HUES64 (cell line): ENCODE measurements around the gene IPMK.
A peak's percentile ranks its signal among the peaks of the same experiment; 100 is the strongest.
"Not testable (repeated sequence)": the region's sequence is repeated elsewhere in the genome, so short reads cannot be mapped to it uniquely, and the experiment has no call there.

Experiments
- H3K27ac ChIP-seq: 2 replicates; pipeline ENCODE4 v1.7.0; 2013; ENCODE audit warnings: low read depth, low read length, inconsistent platforms
- H3K27me3 ChIP-seq: 2 replicates; pipeline ENCODE4 v1.6.1; 2013; ENCODE audit warnings: mild to moderate bottlenecking, low read length; ENCODE audit not compliant: insufficient read depth
- H3K36me3 ChIP-seq: 2 replicates; pipeline ENCODE4 v1.6.1; 2013; ENCODE audit warnings: mild to moderate bottlenecking, low read length; ENCODE audit not compliant: insufficient read depth
- H3K4me1 ChIP-seq: 2 replicates; pipeline ENCODE4 v1.6.1; 2013; ENCODE audit warnings: mild to moderate bottlenecking, low read length, moderate library complexity; ENCODE audit not compliant: insufficient read depth
- H3K4me3 ChIP-seq: 2 replicates; pipeline ENCODE4 v1.5.1; 2013; ENCODE audit warnings: mild to moderate bottlenecking, low read length, moderate library complexity
- H3K9ac ChIP-seq: 2 replicates; pipeline ENCODE4 v1.6.1; 2013; ENCODE audit warnings: mild to moderate bottlenecking, low read depth, low read length
- H3K9me3 ChIP-seq: 2 replicates; pipeline ENCODE4 v1.6.1; 2013; ENCODE audit warnings: low read depth, low read length; ENCODE audit not compliant: insufficient read depth
- WGBS: fragments of 150-250, 120-280 bp; methylation state at CpG from one replicate; pipeline ENCODE4 v1.1.7; 2013; ENCODE audit warnings: missing lambda C conversion rate; 5-methylcytosine and 5-hydroxymethylcytosine counted together

The IPMK gene

DNA sequence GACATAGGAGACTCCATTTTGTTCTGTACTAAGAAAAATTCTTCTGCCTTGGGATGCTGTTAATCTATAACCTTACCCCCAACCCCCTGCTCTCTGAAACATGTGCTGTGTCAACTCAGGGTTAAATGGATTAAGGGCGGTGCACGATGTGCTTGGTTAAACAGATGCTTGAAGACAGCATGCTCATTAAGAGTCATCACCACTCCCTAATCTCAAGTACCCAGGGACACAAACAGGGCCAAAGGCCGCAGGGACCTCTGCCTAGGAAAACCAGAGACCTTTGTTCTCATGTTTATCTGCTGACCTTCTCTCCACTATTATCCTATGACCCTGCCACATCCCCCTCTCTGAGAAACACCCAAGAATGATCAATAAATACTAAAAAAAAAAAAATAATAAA is 23.0 kb downstream of the IPMK start:
- H3K27me3 ChIP-seq, H3K4me3 ChIP-seq, H3K27ac ChIP-seq, H3K36me3 ChIP-seq, H3K9ac ChIP-seq: not testable (repeated sequence)
- peaks cover 18% of the 10 kb centered on the region; the same call in 1 of the 2 replicates for H3K4me1 ChIP-seq
- H3K9me3 ChIP-seq = peaks cover 11% of the 10 kb centered on the region; the same call in 1 of the 2 replicates
- WGBS = 100% methylated on average over 2 of the region's 3 CpGs

DNA sequence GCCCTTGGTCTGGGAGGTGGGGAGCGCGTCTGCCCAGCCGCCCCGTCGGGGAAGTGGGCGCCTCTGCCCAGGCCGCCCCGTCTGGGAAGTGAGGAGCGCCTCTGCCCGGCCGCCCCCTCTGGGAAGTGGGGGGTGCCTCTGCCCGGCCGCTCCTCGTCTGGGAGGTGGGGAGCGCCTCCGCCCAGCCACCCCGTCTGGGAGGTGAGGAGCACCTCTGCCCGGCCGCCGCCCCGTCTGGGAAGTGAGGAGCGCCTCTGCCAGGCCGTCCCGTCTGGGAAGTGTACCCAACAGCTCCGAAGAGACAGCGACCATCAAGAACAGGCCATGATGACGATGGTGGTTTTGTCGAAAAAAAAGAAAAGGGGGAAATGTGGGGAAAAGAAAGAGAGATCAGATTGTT is 23.5 kb downstream of the IPMK start:
- Histone ChIP-seq H3K9me3 (peaks cover 11% of the 10 kb centered on the region; the same call in 1 of the 2 replicates), H3K4me1 (peaks cover 22% of the 10 kb centered on the region; the same call in 1 of the 2 replicates)
- not testable (repeated sequence) for H3K9ac ChIP-seq, H3K27ac ChIP-seq, H3K27me3 ChIP-seq, H3K4me3 ChIP-seq, H3K36me3 ChIP-seq
- 93% methylated on average over 28 of the region's 28 CpGs for WGBS

DNA sequence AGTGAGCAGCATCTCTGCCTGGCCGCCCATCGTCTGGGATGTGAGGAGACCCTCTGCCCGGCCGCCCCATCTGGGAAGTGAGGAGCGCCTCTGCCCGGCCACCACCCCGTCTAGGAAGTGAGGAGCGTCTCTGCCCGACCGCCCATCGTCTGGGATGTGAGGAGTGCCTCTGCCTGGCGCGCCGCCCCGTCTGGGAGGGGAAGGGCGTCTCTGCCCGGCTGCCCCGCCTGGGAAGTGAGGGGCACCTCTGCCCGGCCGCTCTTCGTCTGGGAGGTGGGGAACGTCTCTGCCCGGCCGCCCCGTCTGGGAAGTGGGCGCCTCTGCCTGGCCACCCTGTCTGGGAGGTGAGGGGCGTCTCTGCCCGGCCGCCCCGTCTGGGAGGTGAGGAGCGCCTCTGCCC is 23.9 kb downstream of the IPMK start:
- H3K4me1 ChIP-seq = peaks cover 24% of the 10 kb centered on the region; the same call in 1 of the 2 replicates
- H3K9ac ChIP-seq, H3K27ac ChIP-seq, H3K27me3 ChIP-seq, H3K36me3 ChIP-seq, H3K4me3 ChIP-seq: not testable (repeated sequence)
- WGBS = 95% methylated on average over 31 of the region's 31 CpGs
- peaks cover 11% of the 10 kb centered on the region; the same call in 1 of the 2 replicates for H3K9me3 ChIP-seq

DNA sequence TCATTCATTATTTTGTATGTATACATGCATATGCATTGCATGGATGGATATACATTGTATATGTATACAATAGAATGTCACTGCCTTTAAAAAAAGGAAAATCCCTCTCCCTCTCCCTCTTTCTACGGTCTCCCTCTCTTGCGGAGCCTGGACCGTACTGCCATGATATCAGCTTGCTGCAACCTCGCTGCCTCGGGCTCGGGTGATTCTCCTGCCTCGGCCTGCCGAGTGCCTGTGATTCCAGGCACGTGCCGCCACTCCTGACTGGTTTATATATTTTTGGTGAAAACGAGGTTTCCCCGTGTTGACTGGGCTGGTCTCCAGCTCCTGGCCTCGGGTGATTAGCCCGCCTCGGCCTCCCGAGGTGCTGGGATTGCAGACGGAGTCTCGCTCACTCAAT is 24.4 kb downstream of the IPMK start:
- H3K9me3 ChIP-seq = peaks cover 11% of the 10 kb centered on the region; the same call in 1 of the 2 replicates
- H3K27ac ChIP-seq = no peak overlapping the region
- WGBS = 96% methylated on average over 18 of the region's 18 CpGs
- no peaks in the 10 kb centered on the region for H3K36me3 ChIP-seq
- no peak overlapping the region for H3K9ac ChIP-seq
- H3K4me1 ChIP-seq = peaks cover 24% of the 10 kb centered on the region; the same call in 1 of the 2 replicates
- no peak overlapping the region for H3K4me3 ChIP-seq
- no peaks in the 10 kb centered on the region for H3K27me3 ChIP-seq

DNA sequence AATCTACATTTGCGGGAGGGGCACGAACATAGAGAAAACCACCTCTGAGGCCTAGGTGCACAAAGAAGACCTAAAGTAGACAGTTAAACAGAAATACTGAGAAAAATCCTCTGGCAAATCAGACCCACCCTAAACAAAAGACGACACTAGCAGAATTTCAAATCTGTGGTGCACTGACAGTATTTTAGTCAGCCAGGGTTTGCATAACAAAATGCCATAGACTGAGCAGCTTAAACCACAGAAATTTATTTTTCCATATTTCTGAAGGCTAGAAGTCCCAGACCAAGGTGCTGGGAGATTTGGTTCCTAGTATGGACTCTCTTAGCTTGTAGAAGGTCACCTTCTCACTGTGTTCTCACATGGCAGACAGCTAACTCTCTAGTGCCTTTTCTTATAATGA is 26.3 kb downstream of the IPMK start:
- H3K9me3 ChIP-seq = peaks cover 11% of the 10 kb centered on the region; the same call in 1 of the 2 replicates
- 95% methylated on average over 3 of the region's 3 CpGs for WGBS
- no peak overlapping the region for H3K9ac ChIP-seq
- H3K4me3 ChIP-seq = no peak overlapping the region
- H3K4me1 ChIP-seq = peaks cover 31% of the 10 kb centered on the region; the same call in 1 of the 2 replicates
- peaks cover 3% of the 10 kb centered on the region; the same call in 1 of the 2 replicates for H3K36me3 ChIP-seq
- H3K27me3 ChIP-seq = no peaks in the 10 kb centered on the region
- no peak overlapping the region for H3K27ac ChIP-seq

DNA sequence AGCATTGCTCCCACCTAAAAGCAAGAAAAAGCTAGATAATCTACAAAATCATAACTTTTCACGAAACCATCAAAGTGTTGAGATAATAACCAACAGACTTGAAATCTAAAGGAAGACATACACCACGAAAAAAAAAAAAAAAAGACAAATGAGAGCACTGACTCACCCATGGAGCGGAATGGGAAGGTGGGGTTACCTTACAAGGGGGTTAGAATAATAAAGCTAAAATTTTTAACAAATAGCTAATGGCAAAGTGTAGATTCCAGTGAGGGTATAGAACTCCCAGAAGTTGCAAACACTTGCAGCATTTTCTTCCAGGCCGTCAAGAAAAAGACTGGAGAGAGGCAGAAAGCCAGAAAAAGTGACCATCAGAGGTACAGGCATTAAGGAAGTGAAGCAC is 27.2 kb downstream of the IPMK start:
- Histone ChIP-seq H3K27me3 (no peaks in the 10 kb centered on the region), H3K4me3 (no peak overlapping the region), H3K9ac (0 out of 2 replicates have a peak overlapping the region, but pooled peaks have one; percentile 2), H3K27ac (no peak overlapping the region), H3K4me1 (peaks cover 31% of the 10 kb centered on the region; the same call in 1 of the 2 replicates), H3K36me3 (peaks cover 11% of the 10 kb centered on the region; the same call in 1 of the 2 replicates), H3K9me3 (peaks cover 11% of the 10 kb centered on the region; the same call in 1 of the 2 replicates)
- 76% methylated on average over 2 of the region's 4 CpGs for WGBS

DNA sequence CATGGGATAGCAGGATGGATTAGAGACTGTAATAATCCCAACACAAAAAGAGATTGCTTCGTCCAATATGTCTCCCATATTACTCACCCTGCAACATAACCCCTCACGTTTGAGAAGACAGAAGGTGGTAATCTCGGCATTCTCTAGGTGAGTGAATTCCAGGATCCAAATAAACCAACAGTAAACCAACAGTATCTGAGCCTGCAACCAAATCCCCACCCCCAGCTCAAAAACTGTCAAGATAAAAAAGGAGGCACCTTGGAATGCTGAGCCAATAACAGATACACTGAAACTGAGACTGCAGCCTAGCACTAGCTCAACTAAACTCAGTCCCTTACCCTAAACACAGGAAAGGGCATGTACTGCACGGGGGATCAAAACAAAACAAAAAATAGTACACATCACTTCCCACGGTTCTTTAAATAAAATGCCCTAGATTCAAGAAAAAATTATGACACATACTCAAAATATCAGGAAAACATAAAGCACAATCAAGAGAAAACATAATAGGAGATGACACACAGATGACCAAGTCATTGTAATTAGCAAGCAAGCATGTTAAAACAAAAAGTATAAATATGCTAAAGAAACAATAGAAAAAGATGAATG is 28.0 kb downstream of the IPMK start:
- H3K27ac ChIP-seq = no peak overlapping the region
- H3K9me3 ChIP-seq = peaks cover 6% of the 10 kb centered on the region; the same call in 1 of the 2 replicates
- 76% methylated on average over 5 of the region's 5 CpGs for WGBS
- H3K9ac ChIP-seq = no peak overlapping the region
- H3K27me3 ChIP-seq = no peaks in the 10 kb centered on the region
- H3K4me1 ChIP-seq = peaks cover 31% of the 10 kb centered on the region; the same call in 1 of the 2 replicates
- H3K4me3 ChIP-seq = no peak overlapping the region
- H3K36me3 ChIP-seq = peaks cover 13% of the 10 kb centered on the region; the same call in 1 of the 2 replicates

DNA sequence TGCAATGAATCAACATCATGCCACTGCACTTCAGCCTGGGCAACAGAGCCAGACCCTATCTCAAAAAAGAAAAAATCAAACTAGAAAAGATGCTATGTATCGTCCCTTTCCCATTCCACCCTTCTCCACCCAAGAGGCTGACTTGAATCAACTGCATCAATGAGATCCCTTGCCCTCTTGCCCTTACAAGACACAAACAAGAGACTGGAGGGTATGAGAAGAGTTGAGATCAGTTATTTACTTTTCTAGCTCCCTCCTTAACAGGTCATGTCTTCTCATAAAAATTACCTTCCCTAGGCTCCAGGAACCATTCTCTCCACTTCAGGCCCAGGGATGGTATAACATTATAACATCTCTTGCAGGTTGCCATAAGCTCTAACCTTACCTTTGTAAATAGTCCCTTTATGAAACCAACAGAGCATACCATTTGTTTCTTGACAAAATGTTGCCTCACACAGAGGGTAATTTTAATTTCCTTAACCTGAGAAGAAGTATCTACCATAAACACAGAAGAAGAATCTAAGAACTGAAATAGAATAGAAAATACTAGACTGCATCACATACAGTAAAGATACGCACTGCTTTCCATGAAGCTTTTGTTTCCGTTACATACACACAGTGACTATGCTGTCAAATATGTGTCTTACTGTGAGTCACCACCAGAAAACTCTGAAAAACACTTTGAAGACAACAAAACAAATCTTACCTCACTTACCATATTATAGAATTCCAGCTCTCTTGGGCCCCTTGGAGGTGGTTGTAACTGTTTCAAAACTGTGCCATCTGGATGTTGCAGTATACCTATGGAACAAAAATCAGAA is 30.5 kb downstream of the IPMK start:
- Histone ChIP-seq H3K4me1 (peaks cover 31% of the 10 kb centered on the region; the same call in 1 of the 2 replicates), H3K27me3 (no peaks in the 10 kb centered on the region), H3K27ac (0 out of 2 replicates have a peak overlapping the region, but pooled peaks have one; percentile 6), H3K4me3 (no peak overlapping the region), H3K9me3 (no peaks in the 10 kb centered on the region), H3K9ac (no peak overlapping the region), H3K36me3 (peaks cover 13% of the 10 kb centered on the region; the same call in 1 of the 2 replicates)
- whole genome bisulfite sequencing = 89% methylated on average over 3 of the region's 3 CpGs

DNA sequence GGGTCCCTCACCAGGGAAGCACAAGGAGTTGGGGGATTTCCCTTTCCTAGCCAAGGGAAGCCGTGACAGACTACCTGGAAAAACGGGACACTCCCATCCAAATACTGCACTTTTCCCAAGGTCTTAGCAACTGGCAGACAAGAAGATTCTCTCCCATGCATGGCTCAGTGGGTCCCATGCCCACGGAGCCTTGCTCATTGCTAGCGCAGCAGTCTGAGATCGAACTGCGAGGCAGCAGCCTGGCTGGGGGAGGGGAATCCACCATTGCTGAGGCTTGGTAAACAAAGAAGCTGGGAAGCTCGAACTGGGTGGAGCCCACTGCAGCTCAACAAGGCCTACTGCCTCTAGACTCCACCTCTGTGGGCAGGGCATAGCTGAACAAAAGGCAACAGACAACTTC is 37.8 kb downstream of the IPMK start:
- H3K27me3 ChIP-seq, H3K4me1 ChIP-seq, H3K27ac ChIP-seq, H3K36me3 ChIP-seq, H3K9me3 ChIP-seq: not testable (repeated sequence)
- Histone ChIP-seq H3K9ac (peak overlapping the region; percentile 71), H3K4me3 (0 out of 2 replicates have a peak overlapping the region, but pooled peaks have one; percentile 27)
- 82% methylated on average over 7 of the region's 7 CpGs for WGBS

DNA sequence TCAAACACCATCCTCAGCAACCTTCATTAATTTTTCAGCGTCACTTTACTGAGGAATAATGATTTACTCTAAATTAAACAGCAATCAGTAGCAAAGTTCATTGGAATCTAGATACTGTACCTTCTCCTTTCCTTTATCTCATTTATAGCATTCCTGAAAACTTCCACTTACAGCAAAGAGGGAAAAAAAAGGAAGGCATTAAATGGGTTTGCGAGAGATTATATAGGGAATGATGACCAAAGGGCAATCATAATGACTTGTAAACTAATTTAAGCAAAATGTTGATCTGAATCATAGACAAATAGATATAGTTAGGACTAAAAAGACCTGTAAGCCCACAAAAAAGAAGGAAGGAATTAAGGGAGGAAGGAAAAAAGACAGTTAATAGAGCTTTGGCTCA is 42.0 kb downstream of the IPMK start:
- H3K27me3 ChIP-seq = no peaks in the 10 kb centered on the region
- no peak overlapping the region for H3K4me3 ChIP-seq
- peaks cover 6% of the 10 kb centered on the region; the same call in 1 of the 2 replicates for H3K36me3 ChIP-seq
- peaks cover 4% of the 10 kb centered on the region; the same call in 1 of the 2 replicates for H3K4me1 ChIP-seq
- 100% methylated on average over 2 of the region's 2 CpGs for WGBS
- no peak overlapping the region for H3K9ac ChIP-seq
- H3K27ac ChIP-seq = no peak overlapping the region
- H3K9me3 ChIP-seq = no peaks in the 10 kb centered on the region
